HG02970 (cell line): Measurements from ENCODE around the gene ITIH1.
"Not testable (repeated sequence)": the region's sequence is repeated elsewhere in the genome, so short reads cannot be mapped to it uniquely, and the experiment has no call there.

Experiments
- ATAC-seq: cut with Tn5 transposase; IDR thresholded peaks from one replicate; pipeline ENCODE4 v1.9.1; 2021; ENCODE audit warnings: mild to moderate bottlenecking, moderate library complexity, moderate number of reproducible peaks; ENCODE audit not compliant: unreplicated experiment, low FRiP score

ITIH1 gene

DNA sequence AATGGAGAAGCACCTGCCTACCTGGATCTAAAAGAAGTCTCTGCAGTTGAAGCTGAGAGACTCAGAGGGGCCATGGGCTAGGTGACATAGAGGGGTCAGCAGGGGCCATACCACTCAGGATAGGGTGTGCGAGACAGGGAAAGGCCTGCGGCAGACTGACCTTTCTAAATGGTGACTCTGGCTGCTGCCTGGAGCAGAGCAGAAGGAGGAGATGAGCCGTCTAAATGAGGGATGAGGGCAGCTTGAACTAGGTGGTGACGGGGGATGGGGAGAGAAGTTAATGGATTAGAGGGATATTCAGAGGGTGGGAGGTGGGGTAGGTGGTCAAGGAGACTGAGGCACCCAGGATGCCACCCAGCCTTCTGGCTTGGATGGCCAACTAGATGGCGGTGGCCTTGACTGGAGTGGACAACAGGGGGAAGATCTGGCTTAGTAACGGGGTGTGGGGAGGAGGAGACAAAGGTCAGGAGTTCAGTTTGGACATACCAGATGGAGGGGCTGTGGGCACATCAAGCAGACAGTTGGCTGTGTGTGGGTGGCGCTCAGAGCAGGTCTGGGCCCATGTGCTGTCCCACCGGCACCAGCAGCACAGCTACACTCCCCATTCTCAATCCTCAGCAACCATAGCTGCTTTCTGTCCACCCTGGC is 3.2 kb upstream of the ITIH1 start:
- ATAC-seq = no peak

DNA sequence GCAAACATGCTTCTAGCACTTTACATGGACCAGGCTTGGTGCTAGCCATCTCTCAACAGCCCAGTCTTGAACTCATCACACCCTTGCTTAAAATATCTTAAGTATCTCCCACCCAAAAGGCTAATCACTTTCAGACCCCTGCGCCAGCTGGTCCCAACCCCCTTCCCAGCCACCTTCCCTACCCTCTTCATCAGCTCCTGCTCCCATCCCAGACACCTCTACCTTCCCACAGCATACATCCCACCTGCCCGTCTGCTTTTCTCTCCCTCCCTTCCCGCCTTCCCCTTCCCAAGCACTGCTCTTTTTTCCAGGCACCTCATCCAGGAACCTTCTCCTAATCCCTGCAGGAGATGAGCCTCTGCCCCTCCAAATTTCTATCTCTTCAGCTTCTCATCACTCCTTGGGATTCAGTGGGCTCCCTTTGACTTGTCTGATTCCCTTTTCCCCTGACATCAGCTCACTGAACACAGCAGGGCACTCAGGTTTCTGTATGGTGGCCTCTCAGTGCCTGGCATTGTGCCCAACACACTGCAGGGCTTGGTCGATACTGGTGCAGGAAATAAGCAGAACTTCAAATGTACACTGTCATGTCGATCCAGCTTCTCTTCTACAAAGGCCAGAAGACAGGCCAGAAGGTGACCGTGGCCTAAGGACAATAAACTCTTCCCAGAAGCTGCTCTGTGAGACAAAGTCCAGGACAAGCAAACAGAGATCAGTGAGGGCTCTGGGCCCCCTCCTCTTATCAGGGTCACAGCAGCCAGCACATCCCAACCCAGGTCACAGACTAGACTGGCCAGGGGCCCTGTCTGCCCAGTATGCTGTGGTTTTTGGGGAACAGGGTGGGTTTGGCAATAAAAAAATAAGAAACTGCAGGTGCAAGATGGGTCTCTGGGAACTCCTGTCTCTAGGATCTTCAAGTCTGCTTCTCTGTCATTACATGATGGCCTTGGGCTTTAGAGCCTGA is 2.2 kb upstream of the ITIH1 start:
- no peak for ATAC-seq

DNA sequence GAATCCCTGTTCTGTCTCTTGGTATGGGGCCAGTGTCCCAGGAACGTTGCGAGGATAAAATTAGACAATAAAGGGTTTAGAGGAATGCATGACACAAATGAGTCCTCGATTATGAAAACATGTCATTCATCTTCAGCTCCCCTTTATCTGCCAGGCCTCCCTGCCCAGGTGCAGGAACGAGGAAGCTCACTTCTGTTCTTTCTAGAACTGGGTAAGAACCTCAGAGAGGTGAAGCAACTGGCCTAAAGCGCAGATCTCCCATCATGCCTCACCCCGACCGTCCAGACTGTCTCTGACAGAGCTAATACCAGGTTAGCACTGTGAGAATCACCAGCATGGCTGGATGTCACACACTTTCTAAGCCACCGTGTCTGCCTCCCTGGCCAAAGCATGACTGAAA is 1.5 kb upstream of the ITIH1 start:
- no peak for ATAC-seq

DNA sequence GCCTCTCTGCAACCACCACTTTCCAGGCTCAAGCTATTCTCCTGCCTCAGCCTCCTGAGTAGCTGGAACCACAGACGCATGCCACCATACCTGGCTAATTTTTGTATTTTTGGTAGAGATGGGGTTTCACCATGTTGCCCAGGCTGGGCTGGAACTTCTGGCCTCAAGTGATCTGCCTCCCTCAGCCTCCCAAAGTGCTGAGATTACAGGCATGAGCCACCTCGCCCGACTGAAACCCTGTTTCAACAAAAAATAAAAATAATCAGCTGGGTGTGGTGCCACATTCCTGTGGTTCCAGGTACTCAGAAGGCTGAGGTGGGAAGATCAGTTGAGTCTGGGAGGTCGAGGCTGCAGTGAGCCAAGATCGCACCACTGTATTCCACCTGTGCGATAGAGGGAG is 913 bp upstream of the ITIH1 start:
- not testable (repeated sequence) for ATAC-seq

DNA sequence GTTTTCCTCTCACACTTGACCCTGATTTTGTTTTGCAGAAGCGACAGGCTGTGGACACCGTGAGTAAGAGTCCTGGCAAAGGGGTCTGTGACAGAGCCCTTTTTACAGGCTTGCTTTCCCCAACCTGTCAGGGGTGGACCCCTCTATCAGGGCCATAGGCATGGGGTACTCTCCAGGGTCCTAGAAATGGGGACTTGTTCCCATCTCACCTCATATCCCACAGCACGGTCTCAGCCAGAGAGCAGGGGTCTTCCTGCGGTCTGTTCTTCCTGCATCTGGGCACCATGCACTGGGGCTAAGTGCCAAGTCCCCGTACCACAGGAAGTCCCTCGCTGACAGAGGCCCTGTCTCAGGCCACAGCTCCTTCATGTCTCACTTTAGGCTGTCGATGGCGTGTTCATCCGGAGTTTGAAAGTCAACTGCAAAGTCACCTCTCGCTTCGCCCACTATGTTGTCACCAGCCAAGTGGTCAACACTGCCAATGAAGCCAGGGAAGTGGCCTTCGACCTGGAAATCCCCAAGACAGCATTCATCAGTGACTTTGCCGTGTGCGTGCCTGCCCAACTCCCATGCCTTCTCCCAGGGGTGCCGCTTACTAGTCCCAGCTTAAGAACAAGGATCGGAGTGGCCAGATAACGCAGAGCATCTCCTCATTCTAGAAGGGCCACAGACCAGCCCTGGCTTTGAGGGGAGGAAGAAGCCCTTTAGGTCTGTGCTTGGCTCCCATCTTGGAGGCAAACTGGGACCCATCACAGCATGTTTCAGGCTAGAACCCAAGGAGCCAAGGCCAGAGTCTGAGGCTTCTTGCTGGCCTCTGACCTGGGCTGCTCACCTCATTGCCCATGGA is 783 bp downstream of the ITIH1 start:
- ATAC-seq = no peak

DNA sequence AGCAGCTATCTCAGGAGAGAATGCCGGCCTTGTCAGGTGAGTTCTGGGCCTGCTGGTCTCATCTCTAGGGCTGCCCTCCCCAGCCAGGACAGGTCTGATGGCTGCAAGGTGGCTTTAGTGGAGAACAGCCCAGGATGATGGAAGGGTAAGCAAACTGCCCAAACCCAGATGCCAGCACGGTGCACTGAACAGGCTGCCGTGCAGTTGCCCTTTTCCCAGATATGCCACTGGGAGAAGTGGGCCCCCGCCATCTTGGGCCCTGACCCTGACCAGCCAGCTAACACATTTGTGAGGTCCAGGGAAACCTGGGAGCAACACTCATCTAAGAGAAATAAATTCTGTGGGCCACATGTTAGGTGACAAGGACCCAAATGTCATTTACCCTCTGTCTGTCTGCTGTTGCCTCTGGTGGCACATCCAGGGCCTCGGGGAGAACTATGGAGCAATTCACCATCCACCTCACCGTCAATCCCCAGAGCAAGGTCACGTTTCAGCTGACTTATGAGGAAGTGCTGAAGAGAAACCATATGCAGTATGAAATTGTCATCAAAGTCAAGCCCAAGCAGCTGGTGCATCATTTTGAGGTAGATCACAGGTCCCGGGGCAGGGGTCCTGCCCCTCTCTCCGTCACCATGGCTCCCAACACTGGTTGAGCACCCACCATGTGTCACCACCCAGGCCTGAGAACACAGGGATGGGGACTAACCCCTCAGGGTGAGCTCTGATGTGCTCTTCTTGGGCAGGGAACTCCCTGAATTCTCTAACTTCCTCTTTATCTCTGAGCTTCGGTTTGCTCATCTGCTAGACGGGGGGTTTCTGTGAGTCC is 1.8 kb downstream of the ITIH1 start:
- ATAC-seq = no peak

DNA sequence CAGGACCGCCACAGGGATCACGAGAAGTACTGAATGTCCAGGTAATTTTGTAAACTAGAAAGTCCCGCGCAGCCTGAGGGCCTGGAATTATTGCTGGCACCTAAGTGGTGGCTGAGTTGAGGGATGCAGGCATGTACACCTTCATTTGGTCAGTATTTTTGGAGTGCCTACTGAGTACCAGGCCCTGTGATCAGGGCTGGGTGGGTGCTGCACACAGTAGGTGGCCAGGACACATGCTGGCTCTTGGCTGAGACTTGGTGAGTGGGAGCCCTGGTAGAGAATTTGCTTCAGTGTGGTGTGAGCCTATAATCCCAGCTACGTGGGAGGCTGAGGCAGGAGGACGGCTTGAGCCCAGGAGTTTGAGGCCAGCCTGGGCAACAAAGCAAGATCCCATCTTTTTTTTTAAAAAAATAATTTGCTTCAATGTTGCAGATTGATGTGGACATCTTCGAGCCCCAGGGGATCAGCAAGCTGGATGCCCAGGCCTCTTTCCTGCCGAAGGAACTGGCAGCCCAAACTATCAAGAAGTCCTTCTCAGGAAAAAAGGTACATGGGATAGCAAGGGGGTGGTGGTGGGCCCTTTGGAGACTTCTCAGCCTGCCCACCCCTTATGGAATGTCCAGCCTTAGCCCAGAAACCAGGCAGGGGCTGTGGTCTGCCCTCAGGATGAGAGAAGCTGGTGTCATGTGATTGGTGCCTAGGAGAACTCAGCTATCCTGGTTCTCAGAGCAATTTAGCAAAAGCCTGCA is 2.6 kb downstream of the ITIH1 start:
- ATAC-seq = no peak

DNA sequence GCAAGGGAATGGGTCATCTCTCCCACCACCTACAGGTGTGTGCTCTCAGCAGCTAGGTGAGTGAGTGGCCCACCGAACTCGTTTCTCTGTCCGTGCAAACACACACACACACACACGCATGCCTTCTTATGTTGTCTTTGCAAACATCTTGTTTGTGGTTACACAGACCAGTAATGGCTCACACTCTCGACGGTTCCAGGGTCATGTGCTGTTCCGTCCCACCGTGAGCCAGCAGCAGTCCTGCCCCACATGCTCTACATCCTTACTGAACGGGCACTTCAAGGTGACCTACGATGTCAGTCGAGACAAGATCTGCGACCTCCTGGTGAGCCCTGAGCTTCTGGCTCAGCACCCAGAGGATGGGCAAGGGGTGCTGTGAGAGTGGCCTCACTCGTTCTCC is 4.3 kb downstream of the ITIH1 start:
- no peak for ATAC-seq

DNA sequence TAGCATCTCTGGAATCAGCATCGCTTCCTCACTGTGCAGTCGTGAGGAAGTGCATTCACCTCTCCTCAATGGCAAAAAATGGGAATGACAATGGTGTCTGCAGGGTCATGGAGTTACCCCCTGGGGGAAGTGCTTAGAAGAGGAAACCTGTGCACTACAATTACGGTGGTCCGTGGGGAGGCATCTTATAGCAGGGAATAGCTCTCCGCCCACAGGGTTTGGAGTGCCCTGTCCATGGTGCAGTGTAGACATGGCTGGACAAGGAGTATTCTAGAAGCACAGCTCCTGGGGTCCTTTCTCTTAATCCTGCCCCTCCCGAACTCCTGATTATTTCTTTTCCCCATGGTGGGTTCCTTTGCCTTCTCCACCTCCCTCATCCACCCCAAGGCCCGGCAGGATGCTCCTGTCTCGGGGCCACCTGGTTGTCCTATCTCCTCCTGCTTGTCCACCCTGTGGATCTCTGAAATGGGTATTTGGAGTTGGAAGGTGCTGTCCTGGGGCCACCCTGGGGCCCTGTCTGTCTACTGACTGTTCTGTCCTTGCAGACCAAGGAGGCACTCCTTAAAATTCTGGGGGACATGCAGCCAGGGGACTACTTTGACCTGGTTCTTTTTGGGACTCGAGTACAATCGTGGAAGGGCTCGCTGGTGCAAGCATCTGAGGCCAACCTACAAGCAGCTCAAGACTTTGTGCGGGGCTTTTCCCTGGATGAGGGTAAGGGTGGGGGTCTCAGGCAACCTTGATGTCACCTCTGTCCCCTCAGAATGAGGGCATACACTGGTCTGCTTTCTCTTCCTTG is 5.2 kb downstream of the ITIH1 start:
- no peak for ATAC-seq

DNA sequence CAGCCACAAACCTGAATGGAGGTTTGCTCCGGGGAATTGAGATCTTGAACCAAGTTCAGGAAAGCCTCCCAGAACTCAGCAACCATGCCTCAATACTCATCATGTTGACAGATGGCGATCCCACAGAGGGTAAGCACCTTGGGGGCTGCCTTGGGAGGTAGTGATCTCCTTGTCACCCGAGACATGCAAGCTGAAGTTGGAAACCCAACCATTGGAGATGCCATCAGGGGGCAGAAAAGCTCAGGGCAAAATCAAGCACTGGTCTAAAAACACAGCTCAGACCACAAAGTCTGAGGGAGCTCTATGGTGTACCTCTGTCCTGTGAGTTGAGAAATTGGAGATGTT is 5.8 kb downstream of the ITIH1 start:
- no peak for ATAC-seq

DNA sequence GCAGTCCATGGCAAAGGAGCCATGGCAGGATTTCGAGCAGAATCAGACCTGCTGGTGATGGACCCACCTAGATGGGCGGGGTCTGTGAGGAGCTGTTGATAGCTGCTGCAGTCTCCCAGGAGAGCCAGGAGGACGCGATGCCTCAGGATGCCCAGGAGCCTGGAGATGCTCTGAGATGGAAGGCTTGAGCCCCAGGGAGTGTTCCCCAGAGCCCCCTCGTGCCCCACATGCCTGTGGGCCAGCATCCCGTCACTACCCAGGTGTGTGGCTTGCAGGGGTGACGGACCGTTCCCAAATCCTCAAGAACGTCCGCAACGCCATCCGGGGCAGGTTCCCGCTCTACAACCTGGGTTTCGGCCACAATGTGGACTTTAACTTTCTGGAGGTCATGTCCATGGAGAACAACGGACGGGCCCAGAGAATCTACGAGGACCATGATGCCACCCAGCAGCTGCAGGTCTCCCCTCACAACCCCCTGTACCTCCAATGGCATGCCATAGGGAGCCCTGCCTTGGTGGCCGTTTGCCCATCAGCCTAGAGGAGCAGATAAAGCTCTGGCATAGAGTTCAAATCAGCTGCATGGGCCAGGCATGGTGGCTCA is 6.7 kb downstream of the ITIH1 start:
- ATAC-seq = no peak

DNA sequence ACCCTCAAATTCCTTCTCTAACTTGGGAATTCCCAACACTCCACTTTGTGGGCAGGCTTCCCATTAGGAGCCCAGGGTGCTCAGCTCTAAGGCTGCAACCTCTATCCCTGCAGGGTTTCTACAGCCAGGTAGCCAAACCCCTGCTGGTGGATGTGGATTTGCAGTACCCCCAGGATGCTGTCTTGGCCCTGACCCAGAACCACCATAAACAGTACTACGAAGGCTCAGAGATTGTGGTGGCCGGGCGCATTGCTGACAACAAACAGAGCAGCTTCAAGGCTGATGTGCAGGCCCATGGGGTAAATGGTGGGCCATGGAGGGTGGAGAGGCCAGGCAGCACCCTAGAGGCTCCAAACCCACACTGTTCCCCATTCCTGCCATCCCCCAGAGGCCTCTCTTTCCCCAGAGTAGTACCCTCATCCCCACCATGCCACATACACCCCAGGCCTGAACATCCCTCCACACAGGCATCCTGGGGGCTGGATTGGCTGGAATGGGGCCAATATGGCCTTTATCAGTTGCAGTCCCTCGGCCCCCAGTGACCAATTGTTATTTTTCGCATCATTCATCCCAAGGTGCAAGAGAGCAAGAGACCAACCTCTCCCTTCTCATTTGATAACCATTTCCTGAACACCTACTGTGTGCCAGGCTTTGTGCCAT is 7.7 kb downstream of the ITIH1 start:
- no peak for ATAC-seq

DNA sequence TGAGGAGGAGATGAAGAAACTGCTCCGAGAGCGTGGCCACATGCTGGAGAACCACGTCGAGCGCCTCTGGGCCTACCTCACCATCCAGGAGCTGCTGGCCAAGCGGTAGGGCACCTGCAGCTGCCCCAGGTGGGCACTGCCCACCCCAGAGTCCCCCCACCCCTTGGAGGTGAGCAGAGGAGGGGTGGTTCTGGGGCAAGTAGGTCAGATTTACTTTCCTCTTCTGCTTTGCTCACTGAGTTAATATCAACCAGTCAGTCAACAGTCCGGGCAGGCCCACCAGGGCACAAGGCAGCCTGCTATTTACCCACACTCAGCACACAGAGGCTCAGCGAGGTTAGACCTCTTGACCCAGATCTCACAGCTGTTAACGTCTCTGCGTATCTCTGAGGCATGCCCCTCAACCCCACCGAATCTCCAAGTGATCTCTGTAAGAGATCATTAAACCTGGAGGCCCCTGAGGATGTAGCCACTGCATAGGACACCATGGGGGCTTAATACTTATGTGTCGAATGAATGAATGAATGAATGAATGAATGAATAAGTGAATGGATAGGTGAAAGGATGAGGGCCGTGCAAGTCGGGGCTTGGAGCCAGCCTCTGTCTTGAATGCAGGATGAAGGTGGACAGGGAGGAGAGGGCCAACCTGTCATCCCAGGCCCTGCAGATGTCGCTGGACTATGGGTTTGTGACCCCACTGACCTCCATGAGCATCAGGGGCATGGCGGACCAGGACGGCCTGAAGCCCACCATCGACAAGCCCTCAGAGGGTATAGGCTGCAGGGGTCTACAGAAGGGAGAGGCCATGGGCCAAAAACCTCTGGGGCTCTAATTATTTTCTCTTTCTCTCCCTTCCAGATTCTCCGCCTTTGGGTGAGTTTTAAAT is 9.2 kb downstream of the ITIH1 start:
- ATAC-seq = no peak

DNA sequence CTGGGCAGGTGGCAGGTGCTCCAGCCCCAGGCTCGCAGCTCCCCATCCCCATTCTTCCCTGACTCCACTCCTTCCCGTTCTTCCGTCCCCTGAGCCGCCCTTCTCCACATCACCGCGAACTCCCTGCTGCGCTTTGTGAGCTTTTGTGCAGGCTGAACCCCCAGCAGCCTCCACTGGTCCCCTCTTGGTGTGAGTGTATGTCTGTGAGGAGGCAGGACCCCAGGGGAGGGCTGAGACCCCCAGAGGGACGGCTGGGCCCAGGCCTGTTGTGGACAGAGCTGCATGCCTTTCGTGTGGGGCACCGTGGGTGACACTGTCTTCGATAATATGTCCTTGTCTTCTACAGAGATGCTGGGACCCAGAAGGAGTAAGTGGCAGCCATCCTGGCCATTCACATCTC is 9.8 kb downstream of the ITIH1 start:
- ATAC-seq = no peak

DNA sequence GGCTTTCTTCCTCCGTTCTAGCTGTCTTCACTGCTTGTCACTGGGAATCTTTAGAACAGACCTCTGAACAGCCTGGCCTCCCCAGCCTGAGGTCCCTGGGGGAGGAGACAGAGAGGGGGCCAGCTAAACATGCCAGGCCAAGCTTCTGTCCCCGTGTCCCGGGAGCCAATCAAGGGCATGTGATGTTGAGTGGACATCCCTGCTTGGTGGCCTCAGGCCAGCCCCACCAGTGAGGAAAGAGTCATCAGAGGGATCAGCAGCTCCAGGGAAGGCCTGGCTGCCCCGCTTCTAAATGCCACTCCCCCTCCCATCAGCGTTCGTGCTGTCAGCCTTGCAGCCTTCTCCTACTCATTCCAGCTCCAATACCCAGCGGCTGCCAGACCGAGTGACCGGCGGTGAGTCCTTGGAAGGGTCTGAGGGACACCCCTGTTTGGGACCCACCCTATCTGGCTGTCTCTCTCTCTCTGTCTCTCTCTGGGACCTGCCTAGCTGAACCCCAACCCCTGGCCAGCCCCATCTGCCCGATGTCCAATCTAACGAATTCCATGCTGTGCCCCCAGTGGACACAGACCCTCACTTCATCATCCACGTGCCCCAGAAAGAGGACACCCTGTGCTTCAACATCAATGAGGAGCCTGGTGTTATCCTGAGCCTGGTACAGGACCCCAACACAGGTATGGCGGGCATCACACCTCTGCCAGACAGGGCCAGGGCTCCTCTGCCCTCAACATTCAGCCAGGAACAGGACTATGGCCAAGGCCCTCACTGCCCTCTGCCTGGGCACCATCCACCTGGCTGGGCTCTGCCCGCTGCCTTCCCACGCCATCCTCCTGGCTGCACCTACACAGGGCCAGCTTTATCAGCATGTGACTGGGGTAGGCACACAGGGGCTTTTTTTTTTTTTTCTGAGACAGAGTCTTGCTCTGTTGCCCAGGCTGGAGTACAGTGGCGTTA is 10.6 kb downstream of the ITIH1 start:
- ATAC-seq = no peak
